Endometrial microvascular endothelial cells (primary cell): ENCODE measurements around the gene LTC4S. TPM values are rescaled to one million over a fixed set of nuclear protein-coding genes. Genes with fewer than 3 reads are reported as not detected.
"Not testable (repeated sequence)": the region's sequence is repeated elsewhere in the genome, so short reads cannot be mapped to it uniquely, and the experiment has no call there.

Source experiments
- in situ Hi-C: cut with HindIII; loops from 2 replicates; pipeline ENCODE4 v1.10.0; 2017; ENCODE audit warnings: low sequenced_read_pairs, low pct_unique_long_range_greater_than_20kb; ENCODE audit errors: inconsistent ontology term
- total RNA-seq: library from RNA; depleted of rRNA; stranded (reverse); fragments of >200 nt; gene quantifications from one replicate; pipeline ENCODE4 v1.2.3, GENCODE V29; 2015; ENCODE audit errors: inconsistent ontology term

LTC4S gene
- total RNA-seq, 1 donor from 2014 or later: not detected

DNA sequence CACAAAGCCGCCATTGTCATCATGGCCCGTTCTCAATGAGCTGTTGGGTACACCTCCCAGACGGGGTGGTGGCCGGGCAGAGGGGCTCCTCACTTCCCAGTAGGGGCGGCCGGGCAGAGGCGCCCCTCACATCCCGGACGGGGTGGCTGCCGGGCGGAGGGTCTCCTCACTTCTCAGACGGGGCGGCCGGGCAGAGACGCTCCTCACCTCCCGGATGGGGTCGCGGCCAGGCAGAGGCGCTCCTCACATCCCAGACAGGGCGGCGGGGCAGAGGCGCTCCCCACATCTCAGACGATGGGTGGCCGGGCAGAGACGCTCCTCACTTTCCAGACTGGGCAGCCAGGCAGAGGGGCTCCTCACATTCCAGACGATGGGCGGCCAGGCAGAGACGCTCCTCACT lies 41.1 kb downstream of the LTC4S start:
- in situ Hi-C loops: not testable (repeated sequence)

DNA sequence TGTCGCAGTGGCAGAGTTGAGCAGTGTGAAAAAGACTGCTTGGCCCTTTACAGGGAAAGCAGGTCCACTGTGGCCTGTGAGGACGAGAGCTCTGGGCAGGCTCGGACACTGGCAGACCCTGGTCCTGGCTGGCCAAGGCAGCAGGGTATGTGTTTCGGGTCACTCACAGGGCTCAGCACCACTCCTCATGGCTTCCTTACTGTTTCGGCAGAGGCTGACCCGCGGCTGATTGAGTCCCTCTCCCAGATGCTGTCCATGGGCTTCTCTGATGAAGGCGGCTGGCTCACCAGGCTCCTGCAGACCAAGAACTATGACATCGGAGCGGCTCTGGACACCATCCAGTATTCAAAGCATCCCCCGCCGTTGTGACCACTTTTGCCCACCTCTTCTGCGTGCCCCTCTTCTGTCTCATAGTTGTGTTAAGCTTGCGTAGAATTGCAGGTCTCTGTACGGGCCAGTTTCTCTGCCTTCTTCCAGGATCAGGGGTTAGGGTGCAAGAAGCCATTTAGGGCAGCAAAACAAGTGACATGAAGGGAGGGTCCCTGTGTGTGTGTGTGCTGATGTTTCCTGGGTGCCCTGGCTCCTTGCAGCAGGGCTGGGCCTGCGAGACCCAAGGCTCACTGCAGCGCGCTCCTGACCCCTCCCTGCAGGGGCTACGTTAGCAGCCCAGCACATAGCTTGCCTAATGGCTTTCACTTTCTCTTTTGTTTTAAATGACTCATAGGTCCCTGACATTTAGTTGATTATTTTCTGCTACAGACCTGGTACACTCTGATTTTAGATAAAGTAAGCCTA lies 42.6 kb downstream of the LTC4S start:
- in situ Hi-C loops: no loop called here

DNA sequence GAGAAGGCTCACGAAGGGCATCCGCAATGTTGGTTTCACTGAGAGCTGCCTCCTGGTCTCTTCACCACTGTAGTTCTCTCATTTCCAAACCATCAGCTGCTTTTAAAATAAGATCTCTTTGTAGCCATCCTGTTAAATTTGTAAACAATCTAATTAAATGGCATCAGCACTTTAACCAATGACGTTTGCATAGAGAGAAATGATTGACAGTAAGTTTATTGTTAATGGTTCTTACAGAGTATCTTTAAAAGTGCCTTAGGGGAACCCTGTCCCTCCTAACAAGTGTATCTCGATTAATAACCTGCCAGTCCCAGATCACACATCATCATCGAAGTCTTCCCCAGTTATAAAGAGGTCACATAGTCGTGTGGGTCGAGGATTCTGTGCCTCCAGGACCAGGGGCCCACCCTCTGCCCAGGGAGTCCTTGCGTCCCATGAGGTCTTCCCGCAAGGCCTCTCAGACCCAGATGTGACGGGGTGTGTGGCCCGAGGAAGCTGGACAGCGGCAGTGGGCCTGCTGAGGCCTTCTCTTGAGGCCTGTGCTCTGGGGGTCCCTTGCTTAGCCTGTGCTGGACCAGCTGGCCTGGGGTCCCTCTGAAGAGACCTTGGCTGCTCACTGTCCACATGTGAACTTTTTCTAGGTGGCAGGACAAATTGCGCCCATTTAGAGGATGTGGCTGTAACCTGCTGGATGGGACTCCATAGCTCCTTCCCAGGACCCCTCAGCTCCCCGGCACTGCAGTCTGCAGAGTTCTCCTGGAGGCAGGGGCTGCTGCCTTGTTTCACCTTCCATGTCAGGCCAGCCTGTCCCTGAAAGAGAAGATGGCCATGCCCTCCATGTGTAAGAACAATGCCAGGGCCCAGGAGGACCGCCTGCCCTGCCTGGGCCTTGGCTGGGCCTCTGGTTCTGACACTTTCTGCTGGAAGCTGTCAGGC lies 43.6 kb downstream of the LTC4S start:
- in situ Hi-C loops: no loop called here

DNA sequence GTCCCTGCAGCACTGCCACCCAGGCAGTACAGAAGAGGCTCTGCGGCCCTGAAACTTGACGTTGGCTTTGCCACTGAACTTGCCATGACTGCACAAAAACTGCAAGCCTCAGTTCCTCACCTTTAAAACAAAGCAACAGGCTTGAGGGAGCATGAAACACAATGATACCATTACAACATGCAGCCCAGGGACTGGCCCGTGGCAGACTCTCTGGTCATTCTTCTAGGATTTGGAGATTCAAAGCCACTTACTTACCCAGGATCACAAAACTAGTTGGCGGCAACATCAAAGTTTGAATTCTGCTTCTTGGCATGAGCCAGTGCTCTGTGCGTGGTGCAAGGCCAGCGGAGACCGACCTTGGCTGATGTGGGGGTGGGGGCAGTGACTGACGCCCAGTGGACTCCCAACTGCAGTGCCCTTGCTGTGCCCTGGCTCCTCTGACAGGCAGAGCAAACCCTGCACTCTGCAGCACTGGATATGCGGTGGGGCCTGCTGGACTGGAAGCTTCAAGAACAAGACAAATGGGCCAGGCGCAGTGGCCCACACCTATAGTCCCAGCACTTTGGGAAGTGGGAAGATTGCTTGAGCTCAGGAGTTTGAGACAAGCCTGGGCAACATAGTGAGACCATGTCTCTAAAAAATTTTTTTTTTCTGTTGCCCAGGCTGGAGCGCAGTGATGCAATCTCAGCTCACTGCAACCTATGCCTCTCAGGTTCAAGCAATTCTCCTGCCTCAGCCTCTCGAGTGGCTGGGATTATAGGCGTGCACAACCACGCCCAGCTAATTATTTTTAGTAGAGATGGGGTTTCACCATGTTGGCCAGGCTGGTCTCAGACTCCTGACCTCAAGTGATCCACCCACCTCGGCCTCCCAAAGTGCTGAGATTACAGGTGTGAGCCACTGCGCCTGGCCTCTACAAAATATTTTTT lies 45.8 kb downstream of the LTC4S start:
- in situ Hi-C loops: no loop called here

GRCh38 chr5:179840321-179840720 lies 46.5 kb downstream of the LTC4S start:
- in situ Hi-C loops: no loop called here

DNA sequence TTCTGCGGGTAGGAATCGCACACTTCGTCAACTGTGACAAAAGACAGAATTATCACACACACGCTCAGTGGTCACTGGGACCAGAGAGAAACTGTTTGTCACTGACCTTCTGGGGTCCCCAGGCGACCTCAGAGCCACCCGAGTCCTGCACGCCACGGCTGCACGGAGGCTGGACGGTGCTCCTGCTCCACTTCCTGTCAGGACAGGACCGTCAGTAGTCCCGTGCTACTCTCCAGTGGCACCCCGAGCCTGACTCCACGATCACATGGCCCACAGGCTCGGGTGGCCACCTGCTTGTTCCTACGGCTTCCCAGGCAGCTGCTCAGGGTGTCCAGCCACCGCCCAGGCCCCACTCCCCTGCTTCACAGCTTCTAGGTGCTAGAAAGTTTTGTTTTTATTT lies 47.0 kb downstream of the LTC4S start:
- in situ Hi-C loops: no loop called here

- in situ Hi-C loops: no loop called here
These were observed 47.8 kb downstream of the LTC4S start for GRCh38 chr5:179841621-179842020.

Other genes with a start within 250 kb of the LTC4S start
- gene RUFY1, start 243.4 kb upstream of the LTC4S start, total RNA-seq: 23.7 TPM
- 445 TPM for gene HNRNPH1, start 170.3 kb upstream of the LTC4S start, total RNA-seq
- gene CBY3, start 113.0 kb upstream of the LTC4S start, total RNA-seq: not detected
- gene CANX, start 95.0 kb upstream of the LTC4S start, total RNA-seq: 504 TPM
- gene MAML1, start 61.2 kb upstream of the LTC4S start, total RNA-seq: 13.6 TPM
- gene MGAT4B, start 12.9 kb downstream of the LTC4S start, total RNA-seq: 195 TPM
- gene SQSTM1, start 26.9 kb downstream of the LTC4S start, total RNA-seq: 591 TPM
- gene MRNIP, start 64.8 kb downstream of the LTC4S start, total RNA-seq: 31.4 TPM
- gene TBC1D9B, start 113.9 kb downstream of the LTC4S start, total RNA-seq: 73.8 TPM